ENCODE measurements around the gene SEPTIN10. TPM values are rescaled to one million over a fixed set of nuclear protein-coding genes. Genes with fewer than 3 reads are reported as not detected.

The SEPTIN10 gene
- total and polyA plus RNA-seq, 2 of the 8 experiments (the other 6 are each of a cell fraction or from before 2014, with no cell fraction given), result 23.7 to 101 TPM

- Histone ChIP-seq H3K18ac (ENCODE audit: extremely low read depth, low read length) (no peak overlapping the region), H3K27me3 (replicated peaks in 1 of 4; ENCODE audit: control insufficient read depth in 3 of 4, extremely low read depth in 1 of 4, insufficient read depth in 3 of 4, low read length in 3 of 4) (no peaks in the 10 kb centered on the region), H3K23me2 (ENCODE audit: low read depth, low read length) (no peaks in the 10 kb centered on the region), H3K56ac (replicated peaks; ENCODE audit: insufficient read length, low read depth, low read length) (no peak overlapping the region), H4K8ac (ENCODE audit: extremely low read depth, insufficient read depth, low read length) (no peak overlapping the region), H4K20me1 (replicated peaks in 1 of 2; ENCODE audit: control insufficient read depth in 1 of 2, insufficient read depth in 2 of 2, low read length in 2 of 2) (no peaks in the 10 kb centered on the region), H3K9me3 (ENCODE audit: insufficient read depth in 2 of 2, low read depth in 1 of 2, low read length in 1 of 2) (no peaks in the 10 kb centered on the region), H3K4me2 (ENCODE audit: insufficient read depth in 1 of 2, low read depth in 2 of 2, low read length in 2 of 2) (no peak overlapping the region), H3K9ac (replicated peaks in 1 of 4; ENCODE audit: extremely low read depth in 1 of 4, low read depth in 3 of 4, low read length in 3 of 4) (no peak overlapping the region), H3K23ac (ENCODE audit: insufficient read length) (no peak overlapping the region), H3K4me1 (replicated peaks in 1 of 4; ENCODE audit: control insufficient read depth in 3 of 4, insufficient read depth in 4 of 4, low read length in 3 of 4) (peaks cover 8 to 15% (median 13%) of the 10 kb centered on the region in 4 experiments; a peak in 6 of 7 replicates), H2AFZ (ENCODE audit: low read length) (no peak overlapping the region), H2BK15ac (ENCODE audit: low read length) (no peak overlapping the region), H3K79me1 (ENCODE audit: low read depth, low read length) (no peaks in the 10 kb centered on the region), H4K5ac (ENCODE audit: insufficient read length, low read depth, low read length) (no peak overlapping the region), H2BK12ac (ENCODE audit: low read depth, low read length) (no peak overlapping the region), H3K36me3 (ENCODE audit: control insufficient read depth in 2 of 4, insufficient read depth in 4 of 4, low read length in 3 of 4) (no peaks in the 10 kb centered on the region), H3K79me2 (ENCODE audit: control insufficient read depth in 1 of 2, insufficient read depth in 2 of 2, low read length in 2 of 2) (no peaks in the 10 kb centered on the region), H4K91ac (replicated peaks; ENCODE audit: insufficient read length, low read length) (no peak overlapping the region), H2BK20ac (ENCODE audit: low read length) (no peak overlapping the region), H3K27ac (ENCODE audit: low read depth, low read length) (no peak overlapping the region), H3K4ac (replicated peaks; ENCODE audit: insufficient read length, low read depth, low read length) (no peak overlapping the region), H3K4me3 (ENCODE audit: extremely low read depth in 1 of 4, insufficient read depth in 2 of 4, low read depth in 3 of 4, low read length in 4 of 4) (no peak overlapping the region), H2BK120ac (replicated peaks; ENCODE audit: low read depth, low read length) (no peak overlapping the region), H2BK5ac (ENCODE audit: low read depth, low read length) (no peak overlapping the region), H3K14ac (ENCODE audit: insufficient read length) (no peak overlapping the region), H2AK5ac (ENCODE audit: low read depth, low read length) (no peak overlapping the region)
- WGBS, 2 experiments (ENCODE audit: extremely low coverage in 1 of 2, insufficient coverage in 1 of 2, insufficient read length in 1 of 2, insufficient replicate concordance in 2 of 2, low coverage in 1 of 2, low lambda C conversion rate in 2 of 2, missing lambda C conversion rate in 1 of 2), result 89% methylated on average over 8 of the region's 8 CpGs; no CpG with 5 or more reads in 1 of the 2 experiments
- ChIA-PET CTCF (ENCODE audit: partially characterized antibody) (no interaction called here), POLR2A (ENCODE audit: partially characterized antibody) (no interaction called here)
- FAIRE-seq (no peak), DNase-seq (ENCODE audit: low read depth in 1 of 2, low spot score in 2 of 2) (no peak)
- TF ChIP-seq RFX5 (IDR thresholded peaks at IDR 0.05; ENCODE audit: borderline replicate concordance, low read depth, low read length) (no peak), JUND (IDR thresholded peaks at IDR 0.05; ENCODE audit: low read length) (no peak)
- TF ChIP-seq, protein P1, sequence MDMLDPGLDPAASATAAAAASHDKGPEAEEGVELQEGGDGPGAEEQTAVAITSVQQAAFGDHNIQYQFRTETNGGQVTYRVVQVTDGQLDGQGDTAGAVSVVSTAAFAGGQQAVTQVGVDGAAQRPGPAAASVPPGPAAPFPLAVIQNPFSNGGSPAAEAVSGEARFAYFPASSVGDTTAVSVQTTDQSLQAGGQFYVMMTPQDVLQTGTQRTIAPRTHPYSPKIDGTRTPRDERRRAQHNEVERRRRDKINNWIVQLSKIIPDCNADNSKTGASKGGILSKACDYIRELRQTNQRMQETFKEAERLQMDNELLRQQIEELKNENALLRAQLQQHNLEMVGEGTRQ (IDR thresholded peaks at IDR 0.05; ENCODE audit: low read length), result no peak
Observed at GRCh38 chr2:109646961-109647360, 33.2 kb upstream of the SEPTIN10 start.

Data from H1 (cell line).